HG02973 (cell line): Measurements from ENCODE around the gene PNPLA7.
"Not testable (repeated sequence)": the region's sequence is repeated elsewhere in the genome, so short reads cannot be mapped to it uniquely, and the experiment has no call there.

Experiments used
- ATAC-seq: cut with Tn5 transposase; IDR thresholded peaks from one replicate; pipeline ENCODE4 v1.9.1; 2021; ENCODE audit warnings: moderate library complexity; ENCODE audit not compliant: unreplicated experiment

Gene PNPLA7

DNA sequence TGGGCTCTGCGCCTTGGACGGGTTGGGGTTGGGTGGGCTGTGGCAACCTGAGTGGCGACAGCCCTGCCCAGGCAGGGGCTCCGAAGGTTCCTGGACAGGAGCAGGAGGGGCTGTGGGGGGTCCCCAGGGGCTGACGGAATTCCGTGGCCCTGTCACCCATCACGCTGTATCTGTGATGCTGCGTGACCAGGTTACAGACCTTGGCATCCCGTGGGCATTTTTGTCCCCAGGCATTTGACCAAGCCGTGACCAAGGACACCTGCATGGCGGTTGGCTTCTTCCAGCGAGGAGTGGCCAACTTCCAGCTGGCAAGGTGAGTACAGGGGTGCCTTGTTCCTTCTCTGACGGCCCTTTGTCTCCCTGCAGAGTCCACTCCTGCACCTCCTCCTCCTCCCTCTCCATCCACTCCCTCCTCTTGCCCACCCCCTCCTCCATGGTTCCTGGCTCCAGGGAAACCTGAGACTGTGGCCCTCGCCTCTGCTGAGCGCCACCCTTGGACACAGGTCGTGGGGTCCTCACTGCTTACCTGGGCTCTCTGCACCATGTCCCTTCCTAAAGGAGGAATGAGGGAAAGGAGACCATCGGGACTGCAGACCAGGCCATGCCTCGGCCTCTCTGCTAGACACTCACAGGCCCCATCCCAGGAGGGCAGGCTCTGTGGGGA lies 124.1 kb downstream of the PNPLA7 start:
- no peak for ATAC-seq

DNA sequence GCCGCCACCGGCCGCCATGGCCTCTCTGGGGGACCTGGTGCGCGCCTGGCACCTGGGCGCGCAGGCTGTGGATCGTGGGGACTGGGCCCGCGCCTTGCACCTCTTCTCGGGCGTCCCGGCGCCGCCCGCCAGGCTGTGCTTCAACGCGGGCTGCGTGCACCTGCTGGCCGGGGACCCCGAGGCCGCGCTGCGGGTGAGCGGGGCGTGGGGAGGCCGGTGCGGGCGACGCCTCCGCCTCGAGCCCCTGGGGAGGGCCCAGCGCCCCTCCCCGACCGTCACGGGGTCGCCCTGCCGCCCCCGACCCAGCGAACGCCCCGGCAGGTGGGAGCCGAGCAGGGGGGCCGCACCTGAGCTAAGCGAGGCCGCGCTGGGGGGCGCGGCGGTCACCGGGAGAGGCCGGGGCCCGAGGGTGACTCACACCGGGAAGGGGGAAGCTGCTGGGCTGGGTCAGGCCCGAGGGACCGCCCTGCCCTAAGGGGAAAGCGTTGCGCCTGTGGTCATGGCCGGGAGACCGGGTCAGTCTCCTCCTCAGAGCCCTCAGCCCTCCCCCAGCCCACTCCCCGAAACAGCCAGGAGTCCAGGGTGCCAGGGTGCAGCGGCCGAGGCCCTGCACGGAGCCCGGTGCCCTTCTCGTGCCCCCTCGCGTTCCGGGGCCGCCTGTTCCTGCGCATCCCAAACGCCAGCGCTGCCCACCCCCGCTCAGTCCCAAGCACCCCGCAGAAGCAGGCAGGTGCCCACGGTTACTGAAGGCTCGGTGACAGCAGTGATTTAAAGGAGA lies 126.5 kb downstream of the PNPLA7 start:
- ATAC-seq, result peak; percentile 32

DNA sequence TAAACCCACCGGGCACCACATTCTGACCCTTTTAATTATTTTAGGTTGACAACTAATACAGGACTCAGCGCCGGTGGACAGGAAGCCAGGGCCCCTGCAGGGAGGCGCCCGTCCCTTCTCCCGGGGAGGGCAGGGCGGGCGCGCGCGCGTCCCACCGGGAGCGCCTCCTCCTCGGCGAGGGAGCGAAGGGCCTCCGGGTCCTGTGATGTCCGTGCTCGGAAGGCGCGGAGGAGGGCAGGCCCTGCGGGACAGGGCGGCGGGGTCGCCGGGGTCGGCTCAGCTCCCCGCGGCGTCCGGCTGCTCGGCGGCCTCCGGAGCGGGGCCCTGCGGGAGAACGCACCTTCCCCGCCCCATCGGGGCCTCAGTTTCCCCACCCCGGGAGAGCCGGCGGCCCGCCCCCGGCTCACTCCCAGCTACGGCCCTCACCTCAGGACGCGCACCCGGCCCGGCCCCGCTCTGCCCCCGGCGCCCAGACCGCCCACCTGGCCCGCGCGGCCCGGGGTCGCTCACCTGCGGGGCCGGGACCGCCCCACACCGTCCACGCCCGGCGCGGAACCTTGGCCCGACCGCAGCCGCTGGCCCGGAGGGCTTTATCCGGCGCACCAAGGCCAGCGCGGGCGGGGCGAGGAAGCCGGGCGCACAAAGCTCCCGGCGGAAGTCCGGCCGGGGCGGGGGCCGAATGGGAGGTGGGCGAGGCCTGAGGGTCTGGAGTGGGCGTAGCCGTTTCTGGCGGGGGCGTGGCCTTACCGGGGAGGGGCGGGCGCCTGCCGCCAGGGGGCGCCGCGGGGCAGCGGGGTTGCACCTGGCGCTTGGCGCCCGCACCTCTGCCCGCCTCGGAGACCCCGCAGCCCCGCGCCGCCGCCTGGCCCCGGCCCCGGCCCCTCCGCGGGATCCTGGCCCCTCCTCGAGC lies 127.3 kb downstream of the PNPLA7 start, which contains the start of the genes EXD3 and NOXA1:
Gene EXD3 (minus strand): TSS at position 559 of the 910 bp plus-strand sequence. CDS start 27,805 bp downstream, outside the sequence.
Gene NOXA1 (plus strand): TSS at position 790 of the 910 bp plus-strand sequence. CDS start 137 bp downstream, outside the sequence.
- ATAC-seq, result peak; percentile 80

GRCh38 chr9:137421838-137422603 lies 128.2 kb downstream of the PNPLA7 start:
- ATAC-seq, result no peak

- no peak for ATAC-seq
Observed at GRCh38 chr9:137417161-137418021, 132.8 kb downstream of the PNPLA7 start.

- no peak for ATAC-seq
Observed at GRCh38 chr9:137416563-137417151, 133.5 kb downstream of the PNPLA7 start.

DNA sequence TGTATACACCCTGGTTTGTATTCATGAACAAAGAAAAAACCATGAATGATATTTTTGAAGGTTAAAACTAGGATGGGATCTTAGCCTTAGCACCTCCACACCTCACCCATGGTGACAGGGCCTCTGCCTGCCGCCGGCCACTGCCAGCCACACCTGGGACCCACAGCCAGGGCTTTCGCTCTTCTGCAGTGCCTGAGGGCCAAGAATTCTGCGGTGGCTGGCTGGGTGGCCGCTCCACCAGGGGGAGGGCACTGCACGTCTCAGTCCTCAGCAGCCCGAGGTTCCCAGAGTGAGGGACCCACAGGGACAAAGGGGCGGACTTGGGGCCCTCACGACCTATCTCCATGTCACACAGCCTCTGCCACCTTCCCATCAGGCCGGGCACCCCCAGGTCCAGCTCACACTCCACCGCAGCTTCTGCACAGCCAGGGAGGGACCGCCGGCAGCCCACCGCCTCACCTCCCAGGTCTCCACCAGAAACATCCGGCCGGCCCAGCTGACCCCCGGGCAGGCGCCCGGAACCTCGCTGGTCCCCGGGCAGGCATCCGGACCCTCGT lies 134.1 kb downstream of the PNPLA7 start:
- ATAC-seq, result no peak

DNA sequence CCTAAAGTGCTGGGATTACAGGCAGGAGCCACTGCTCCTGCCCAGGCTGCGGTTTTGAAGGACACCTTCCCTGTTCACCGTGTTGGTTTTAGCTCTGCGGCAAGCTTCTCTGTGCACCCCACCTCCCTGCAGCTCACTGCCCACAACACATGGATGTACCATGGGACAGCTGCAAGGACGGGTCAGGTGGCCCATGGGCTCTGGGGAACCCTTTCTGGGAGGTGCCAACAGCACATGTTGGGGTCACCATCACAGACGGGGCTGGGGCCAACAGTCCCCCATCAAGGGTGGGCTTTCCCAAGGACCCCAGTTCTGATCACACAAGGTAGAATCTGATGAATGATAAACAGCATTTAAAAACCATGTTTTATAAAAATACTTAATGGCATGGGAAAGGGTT lies 134.8 kb downstream of the PNPLA7 start:
- no peak for ATAC-seq

DNA sequence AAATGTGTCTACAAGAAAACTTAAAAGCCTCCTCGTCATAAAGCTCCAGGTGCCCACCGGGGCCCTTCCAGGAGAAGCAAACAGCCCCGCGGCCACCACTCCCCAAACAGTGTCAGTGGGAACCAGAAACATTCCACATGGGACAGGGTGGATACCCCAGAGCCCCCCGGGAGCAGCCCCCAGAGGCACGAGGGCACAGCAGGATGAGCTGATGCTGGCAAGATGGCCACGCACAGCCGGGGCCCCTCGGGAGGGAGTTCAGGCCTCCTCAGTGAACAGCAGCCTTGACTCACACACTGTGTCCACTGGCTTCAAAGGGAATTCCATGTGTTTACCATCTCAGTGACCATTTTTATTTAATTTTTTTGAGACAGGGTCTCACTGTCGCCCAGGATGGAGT lies 137.8 kb downstream of the PNPLA7 start:
- no peak for ATAC-seq

GRCh38 chr9:137411645-137412380 lies 138.4 kb downstream of the PNPLA7 start:
- no peak for ATAC-seq

DNA sequence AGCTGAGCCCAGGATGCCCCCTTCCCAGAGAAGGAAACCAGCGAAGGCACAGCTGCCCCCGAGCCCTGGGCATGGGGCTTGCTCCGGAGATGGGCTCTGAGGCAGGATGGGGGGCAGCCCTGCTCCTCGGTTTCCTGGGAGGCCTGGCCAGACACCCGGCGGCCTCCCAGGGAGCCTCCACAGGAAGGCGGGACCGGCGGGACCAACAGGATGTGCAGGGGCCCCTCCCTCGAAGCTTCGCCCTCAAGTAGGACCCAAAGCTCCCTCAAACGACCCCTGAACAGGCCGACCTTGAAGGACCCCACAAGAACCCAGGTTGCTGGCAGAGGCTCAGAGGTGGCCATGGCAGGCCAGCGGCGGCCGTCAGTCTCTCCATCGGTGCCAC lies 138.9 kb downstream of the PNPLA7 start:
- no peak for ATAC-seq

DNA sequence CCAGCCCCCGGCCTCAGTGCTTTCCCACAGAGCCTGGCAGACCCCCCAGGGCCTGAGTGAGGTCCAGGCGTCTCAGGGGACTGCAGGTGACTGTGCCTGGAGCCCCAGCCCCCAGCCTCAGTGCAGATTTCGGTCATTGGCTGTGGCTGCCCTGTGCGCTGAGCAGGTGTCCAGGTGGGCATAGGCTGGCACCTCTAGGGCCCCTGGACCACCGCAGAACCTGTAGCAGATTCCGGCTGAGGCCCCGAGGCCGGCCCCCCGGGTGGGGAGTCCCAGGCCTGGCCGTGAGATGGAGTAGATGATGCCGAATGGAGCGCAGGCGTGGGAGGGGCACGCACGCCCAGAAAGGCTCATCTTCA lies 139.3 kb downstream of the PNPLA7 start:
- no peak for ATAC-seq

DNA sequence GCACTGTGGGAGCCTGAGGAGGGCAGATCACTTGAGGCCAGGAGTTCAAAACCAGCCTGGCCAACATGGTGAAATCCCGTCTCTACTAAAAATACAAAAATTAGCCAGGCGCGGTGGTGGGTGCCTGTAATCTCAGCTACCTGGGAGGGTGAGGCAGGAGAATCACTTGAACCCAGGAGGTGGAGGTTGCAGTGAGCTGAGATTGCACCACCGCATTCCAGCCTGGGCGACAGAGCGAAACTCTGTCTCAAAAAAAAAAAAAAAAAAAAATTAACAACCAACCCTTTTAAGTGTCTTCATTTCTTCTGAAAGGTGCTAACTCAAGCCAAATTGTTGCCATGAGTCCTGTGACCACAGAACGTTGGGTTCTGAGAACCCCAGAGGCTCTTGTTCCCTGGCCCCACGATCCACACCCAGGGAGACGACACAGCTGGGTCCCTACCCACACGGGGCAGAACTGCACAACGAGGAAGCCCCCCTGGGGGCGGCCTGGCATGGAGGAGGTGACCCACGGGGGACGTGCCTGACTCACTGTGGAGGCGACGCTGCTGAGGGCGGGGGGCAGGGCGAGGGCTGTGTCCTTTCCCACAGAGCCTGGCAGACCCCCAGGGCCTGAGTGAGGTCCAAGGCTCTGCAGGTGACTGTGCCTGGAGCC lies 139.8 kb downstream of the PNPLA7 start:
- ATAC-seq, result not testable (repeated sequence)
